Measurements from ENCODE around the gene CYFIP2.
"Not testable (repeated sequence)": the region's sequence is repeated elsewhere in the genome, so short reads cannot be mapped to it uniquely, and the experiment has no call there.

The CYFIP2 gene

DNA sequence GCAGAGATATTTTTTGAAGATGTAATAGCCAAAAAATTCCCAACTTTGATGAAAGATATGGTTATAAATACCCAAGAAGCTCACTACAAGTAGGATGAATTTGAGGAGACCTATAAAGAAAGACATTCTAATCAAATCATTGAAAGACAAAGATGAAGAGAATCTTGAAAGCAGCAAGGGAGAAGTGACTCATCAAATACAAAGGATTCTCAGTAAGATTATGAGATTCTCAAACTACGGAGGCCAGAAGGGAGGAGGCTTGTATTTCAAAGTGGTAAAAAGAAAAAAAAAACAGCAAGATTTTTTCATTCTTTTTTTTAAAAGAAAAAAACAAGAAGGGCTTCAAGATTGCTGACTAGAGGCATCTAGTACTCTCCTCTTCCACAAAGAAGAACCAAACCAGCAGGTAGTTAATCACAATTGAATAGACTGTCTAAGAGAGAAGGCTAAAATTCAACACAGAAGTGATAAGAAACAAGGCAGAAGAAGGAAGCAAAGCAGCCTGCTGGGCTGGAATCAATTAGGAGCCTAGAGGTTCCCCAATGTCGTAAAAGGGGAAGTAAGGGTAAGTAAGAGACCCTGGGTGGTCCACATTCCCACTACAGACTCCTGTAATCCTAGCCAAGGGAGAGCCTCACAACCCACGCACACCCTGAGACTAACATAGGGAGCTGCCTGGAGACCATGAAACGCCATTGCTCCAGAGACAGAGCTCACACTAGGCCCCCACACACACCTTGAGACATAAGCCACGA lies 135.0 kb downstream of the CYFIP2 start:
- no peak for DNase-seq

DNA sequence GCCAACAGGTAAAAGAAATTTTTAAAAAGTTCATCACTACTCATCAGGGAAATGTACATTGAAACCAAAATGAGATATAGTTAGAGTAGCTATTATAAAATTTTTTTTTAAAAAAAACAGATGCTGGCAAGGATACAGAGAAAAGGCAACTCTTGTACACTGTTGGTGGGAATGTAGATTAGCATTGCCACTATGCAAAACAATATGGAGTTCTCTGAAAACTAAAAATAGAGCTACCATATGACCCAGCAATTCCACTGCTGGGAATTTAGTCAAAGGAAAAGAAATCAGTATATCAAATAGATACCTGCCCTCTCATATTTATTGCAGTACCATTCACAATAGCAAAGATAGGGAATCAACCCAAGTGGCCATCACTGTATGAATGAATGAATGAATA lies 149.9 kb downstream of the CYFIP2 start:
- DNase-seq, result no peak

GRCh38 chr5:157419521-157419920 lies 153.6 kb downstream of the CYFIP2 start:
- not testable (repeated sequence) for DNase-seq

DNA sequence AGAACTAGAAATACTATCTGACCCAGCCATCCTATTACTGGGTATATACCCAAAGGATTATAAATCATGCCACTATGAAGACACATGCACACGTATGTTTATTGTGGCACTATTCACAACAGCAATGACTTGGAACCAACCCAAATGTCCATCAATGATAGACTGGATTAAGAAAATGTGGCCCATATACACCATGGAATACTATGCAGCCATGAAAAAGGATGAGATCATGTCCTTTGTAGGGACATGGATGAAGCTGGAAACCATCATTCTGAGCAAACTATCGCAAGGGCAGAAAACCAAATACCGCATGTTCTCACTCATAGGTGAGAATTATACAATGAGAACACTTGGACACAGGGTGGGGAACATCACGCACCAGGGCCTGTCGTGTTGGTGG lies 164.0 kb downstream of the CYFIP2 start:
- DNase-seq, result not testable (repeated sequence)

DNA sequence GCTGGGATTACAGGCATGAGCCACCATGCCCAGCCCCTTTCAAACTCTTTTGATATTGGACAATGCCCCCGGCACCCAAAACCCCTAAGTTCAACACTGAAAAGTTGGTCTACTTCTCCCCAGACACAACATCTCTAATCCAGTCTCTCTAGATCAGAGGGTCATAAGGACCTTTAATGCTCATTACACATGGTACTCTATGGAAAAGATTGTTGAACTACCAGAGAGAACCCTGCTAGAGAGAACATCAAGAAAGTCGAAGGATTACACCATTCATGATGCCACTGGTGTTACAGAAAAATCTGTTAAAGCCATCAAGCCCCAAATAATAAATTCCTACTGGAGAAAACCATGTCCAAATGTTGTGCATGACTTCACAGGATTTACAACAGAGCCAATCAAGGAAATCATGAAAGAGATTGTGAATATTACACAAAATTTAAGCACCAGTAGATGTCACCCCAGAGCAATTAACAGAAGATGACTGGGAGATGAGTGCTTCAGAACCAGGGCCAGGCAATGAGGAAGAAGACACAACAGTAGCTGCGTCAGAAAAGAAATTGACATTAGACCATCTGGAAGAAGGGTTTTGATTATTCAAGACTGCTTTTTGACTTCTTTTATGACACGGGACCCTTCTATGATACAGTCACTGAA lies 165.7 kb downstream of the CYFIP2 start:
- peak; percentile 64 to 86 for DNase-seq

- DNase-seq, result no peak
These were observed 168.2 kb downstream of the CYFIP2 start for GRCh38 chr5:157434096-157434495.

DNA sequence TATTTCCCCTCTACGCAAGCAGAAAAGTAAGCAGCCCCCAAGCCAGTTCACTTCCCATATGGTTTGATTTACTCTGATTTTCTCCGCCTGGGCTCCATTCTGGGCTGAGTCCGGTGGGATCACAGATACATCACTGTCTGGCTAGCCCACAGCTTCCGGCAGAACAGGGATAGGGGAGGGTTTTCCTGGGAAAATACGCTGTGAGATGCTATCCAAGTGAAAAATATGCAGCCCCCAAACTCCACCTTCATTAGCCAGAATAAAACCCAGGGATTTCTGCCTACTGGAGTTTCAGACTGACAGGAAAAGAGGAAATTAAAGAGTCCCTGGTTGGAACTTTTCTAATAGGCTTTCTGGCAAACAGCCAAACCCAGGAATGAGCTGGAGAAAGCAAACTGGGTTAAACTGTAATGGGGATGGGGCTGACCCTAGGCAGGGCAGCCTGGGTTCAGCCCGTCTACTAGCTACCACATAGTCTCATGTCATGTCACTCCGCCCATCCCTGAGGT lies 177.2 kb downstream of the CYFIP2 start:
- no peak for DNase-seq

DNA sequence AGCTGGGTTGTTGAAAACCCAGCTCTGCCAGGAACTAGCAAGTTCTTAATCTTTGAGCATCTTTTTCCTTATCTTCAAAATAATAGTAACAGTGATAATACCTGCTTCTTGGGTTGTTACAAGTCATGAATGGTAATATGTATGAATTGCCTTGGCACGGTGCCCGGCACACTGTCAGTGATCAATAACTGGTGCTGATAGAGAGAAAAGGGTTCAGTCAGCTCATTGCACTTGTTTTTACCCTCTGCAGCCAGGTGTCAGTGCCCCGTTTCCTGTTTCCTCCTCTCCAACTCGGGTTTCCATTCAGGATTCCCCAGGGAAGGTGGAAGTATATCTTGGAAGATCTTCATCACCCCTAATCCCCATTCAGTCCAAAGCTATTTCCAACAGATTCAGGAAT lies 178.3 kb downstream of the CYFIP2 start:
- no peak for DNase-seq
